Measurements from ENCODE around the gene MAPRE3. TPM values are rescaled to one million over a fixed set of nuclear protein-coding genes. Genes with fewer than 3 reads are reported as not detected.

MAPRE3 gene
- total RNA-seq, 1 experiment from 2014 or later = 4.6 TPM

DNA sequence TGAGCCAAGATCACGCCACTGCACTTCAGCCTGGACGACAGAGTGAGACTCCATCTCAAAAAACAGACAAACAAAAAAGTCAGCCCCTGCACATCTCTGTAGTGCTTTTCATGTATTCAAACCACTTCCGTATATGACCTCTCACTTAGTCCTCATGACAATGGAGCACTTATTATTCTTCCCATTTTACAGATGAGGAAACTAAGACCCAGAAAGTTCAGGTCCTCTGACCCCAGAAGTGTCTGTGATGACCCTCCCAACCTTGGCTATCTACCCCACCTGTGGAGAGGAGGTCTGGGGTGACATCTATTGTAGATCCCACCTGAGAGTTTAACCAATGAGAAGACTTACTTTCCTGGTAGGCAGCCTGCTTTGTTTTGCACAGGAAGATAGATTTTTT, 21.6 kb upstream of the MAPRE3 start:
- no peak for DNase-seq (ENCODE audit: low read depth)

DNA sequence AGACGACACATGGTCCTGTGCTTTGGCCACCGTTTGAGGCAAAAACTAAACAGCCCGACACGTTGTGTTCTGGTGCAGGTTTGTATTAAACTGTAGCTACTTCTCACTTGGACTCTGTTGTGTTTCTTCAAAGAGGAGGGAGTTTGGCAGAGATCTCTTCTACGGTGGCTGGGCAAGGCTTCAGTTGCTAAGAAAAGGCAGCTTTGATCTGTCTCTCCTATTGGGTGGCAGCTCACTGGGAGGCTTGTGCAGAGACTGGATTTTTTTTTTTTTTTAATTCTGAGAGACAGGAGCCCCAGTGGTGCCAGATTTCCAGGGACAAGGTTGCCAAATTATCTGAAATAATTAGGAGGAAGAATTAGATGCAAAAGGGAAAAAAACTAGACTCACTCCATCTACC, 20.2 kb upstream of the MAPRE3 start:
- no peak for DNase-seq (ENCODE audit: low read depth)

DNA sequence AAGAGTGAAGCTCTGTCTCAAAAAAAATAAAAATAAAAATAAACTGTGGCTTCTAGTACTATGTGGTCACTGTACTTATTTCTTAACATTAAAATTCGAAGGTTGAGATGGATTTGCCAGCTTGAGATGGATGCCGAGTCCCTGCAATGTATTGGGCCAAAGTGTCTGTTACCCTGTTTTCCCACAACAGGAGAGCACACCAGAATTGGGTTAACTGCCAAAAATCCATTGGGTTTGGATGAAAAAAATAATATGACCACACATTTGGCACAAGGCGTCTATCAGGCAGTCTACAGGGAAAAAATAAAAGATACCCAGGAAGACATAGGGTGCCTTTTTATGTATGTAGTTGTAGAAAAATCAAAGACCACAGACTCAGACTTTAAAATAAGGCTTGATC, 19.2 kb upstream of the MAPRE3 start:
- no peak for DNase-seq (ENCODE audit: low read depth)

DNA sequence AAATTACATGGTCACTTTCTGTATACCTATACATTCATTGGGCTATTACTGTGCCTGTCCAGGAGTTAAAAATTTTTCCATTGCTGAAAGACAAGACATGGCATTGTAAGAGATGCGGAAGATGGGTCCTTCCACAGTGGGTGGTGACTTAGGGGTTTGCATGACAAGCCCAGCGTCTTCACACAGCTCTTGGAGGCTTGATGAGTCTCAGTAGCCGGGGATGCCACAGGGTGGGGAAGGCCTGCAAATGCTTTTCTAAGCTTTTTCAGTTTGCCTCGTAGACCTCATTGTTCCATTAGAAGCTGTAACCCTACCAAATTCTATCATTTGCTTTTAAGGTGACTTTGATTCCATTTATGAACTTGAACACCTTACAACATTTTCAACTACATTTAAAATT, 18.1 kb upstream of the MAPRE3 start:
- no peak for DNase-seq (ENCODE audit: low read depth)

DNA sequence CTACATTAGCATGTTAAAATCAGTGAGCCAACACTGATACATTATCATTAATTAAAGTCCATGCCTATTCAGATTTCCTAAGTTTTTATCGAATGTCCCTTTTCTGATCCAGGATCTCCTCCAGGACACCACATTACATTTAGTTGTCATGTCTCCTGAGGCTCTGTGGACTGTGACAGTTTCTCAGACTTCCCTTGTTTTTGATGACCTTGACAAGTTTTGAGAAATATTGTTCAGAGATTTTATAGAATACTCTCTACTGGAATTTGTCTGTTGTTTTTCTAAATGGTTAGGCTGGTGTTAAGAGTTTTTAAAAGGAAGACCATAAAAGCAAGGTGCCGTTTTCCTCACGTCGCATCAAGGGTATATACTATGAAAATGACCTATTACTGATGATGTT, 16.3 kb upstream of the MAPRE3 start:
- no peak for DNase-seq (ENCODE audit: low read depth)

DNA sequence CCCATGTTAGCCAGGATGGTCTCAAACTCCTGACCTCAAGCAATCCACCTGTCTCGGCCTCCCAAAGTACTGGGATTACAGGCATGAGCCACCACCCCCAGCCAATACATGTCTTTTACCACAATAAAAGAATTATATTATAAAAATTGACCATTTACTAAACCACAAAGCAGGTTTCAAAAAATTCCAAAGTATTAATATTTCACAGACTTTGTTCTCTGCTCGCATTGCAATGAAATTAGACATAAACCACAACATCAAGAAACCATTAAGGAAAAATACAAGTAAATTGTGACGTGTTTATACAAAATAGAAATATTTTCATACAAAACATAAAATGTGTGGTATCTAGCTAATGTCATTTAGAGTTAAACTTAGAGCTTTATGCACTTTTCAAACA, 13.4 kb upstream of the MAPRE3 start:
- no peak for DNase-seq (ENCODE audit: low read depth)

DNA sequence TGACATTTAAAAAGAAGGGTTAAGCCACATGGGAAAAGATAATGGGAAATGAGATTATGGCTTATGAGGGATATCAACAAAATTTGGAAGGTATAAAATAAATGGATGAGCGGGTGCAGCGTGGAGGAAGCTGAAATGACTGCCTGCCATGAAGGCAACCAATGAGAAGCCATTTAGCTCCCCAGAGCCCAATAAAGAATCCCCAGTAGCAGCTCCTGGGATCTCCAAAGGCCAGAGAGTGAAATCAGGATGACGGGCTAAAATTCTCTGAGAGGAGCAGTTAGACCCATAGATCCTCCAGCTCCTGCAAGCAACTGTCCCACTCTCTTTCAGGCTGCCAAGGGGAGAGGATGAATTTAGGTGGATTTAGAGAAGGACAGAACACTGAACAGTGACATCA, 12.9 kb upstream of the MAPRE3 start:
- no peak for DNase-seq (ENCODE audit: low read depth)

DNA sequence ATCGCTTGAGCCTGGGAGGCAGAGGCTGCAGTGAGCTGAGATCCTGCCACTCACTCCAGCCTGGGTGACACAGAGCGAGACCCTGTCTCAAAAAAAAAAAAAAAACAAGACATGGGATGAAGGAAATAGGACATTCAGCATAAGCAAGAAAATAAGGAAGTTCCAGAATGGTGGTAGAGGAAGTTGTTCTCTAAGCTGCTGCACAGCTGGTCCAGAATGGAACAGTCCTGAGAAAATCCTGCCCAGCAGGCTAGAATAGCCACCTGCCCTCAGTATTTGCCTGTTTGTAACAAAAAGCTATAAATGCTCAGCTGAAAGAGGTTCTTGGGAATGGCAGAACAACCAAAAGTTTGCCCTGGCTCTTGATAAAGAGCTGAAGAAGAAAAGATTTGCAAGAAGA, 11.1 kb upstream of the MAPRE3 start:
- DNase-seq (ENCODE audit: low read depth) = no peak

DNA sequence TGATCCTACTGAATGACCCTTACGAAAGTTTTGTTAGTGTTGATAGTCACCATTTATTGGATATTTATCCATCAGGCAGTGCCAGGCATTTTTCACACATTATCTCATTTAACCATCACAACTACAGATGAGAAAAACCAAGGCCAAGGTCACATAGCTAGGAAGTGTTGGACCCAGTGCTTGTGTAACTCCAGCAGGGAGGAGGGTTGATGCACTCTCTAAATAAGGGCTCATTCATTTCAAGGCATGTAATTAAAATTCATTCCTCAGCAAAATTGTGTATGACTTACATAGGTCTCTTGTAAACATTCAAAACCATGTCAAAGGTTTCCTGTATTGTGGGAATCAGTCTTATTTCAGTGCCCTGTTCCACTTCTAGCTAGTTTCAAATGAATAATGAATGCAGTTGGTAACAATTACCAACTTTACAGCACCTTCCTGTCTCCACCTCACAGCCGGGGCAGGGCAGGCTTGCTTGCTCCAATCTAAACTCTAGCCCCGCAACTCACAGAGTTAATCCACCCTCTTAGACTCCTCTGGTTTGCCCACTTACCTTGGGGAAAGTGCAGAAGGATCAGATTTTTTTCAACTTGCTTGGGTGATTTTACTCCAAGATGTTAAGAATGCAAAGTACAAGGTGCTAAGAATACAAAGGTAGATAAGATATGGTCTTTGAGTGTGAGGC, 5.8 kb upstream of the MAPRE3 start:
- DNase-seq (ENCODE audit: low read depth) = no peak

DNA sequence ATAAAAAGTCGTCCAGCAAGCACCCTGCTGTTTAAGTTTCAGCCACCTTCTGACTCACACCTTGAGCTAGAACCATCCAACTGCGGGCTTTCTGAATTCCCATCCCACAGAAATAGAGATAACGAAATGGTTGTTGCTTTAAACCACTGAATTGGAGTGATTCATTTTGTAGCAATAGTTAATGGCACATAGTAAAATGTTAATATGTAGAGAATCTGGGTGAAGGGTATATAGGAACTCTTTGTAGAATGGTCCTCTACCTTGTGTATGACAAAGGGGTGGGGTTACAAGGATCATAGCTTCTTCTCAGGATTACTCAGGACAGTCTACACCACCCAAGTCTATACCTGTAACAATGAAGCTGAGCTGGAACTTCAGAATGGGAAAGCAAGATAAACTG, 2.4 kb upstream of the MAPRE3 start:
- DNase-seq (ENCODE audit: low read depth) = peak; percentile 89

DNA sequence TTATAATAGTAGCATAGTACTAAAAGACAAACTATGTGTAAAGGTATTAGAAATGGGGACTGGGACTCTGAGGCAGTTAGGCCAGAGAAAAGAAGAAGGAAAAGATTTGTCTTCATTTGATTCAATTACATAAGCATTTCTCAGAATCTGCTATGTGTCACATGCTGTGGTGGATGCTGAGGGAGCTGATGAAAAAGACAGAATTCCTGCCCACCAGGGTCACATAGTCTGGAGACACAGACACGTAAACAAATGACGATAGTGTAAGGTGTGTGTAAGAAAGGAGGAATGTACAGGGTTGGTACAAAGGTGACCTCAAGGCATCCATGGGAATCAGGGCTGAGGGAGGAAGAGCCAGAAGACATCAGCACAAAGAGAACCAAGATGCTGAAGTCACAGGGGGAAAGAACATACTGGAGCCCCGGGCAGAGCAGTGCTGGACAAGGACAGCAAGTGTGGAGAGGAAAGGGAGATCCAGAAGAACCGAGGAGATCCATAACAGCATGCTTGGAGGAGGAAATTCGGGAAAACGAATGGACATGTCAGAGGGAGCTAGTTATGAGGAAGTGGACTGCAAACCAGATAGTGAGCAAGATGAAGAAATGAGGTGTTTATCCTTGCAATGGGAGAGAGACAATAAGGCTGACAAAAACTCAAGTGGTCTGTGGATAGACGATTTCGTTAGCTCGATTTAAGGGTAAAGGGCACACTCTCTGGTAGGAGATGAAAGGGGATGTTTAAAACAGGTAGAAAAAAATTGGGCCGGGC, 1.2 kb upstream of the MAPRE3 start:
- peak; percentile 58 for DNase-seq (ENCODE audit: low read depth)

DNA sequence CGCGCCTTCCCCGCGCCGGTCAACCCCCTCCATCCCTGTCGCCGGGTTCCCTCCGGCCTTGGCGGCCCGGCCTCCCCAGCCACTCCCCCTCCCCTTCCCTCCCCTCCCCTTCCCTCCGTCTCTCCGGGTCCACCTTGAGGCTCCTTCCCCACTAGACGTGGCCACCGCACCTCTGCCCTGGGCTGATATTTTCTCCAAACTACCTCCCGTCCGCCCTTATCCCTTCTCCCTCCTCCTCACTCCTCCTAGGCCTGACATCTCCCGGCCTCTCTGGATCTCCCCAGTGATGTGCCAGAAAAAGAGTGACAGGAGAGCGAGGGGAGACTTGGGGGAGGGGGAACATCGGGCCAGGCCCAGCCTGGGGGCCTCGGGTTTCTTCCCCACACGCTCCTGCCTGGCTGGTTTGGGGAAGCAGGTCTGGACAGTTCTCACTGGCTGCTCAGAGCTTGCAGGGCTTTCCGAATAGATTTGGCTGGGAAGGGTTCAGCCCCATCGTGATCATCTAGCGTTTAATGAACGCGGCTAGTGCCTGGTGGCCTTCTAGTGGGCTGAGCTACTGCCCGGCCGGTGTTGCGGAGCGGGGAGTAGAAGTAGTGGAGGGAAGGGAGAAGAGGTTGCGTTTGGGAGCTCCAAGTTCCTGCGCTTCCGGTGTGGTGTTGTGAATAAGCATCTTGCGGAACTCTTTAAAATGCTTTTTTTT, 641 bp downstream of the MAPRE3 start:
- DNase-seq (ENCODE audit: low read depth) = peak; percentile 39

DNA sequence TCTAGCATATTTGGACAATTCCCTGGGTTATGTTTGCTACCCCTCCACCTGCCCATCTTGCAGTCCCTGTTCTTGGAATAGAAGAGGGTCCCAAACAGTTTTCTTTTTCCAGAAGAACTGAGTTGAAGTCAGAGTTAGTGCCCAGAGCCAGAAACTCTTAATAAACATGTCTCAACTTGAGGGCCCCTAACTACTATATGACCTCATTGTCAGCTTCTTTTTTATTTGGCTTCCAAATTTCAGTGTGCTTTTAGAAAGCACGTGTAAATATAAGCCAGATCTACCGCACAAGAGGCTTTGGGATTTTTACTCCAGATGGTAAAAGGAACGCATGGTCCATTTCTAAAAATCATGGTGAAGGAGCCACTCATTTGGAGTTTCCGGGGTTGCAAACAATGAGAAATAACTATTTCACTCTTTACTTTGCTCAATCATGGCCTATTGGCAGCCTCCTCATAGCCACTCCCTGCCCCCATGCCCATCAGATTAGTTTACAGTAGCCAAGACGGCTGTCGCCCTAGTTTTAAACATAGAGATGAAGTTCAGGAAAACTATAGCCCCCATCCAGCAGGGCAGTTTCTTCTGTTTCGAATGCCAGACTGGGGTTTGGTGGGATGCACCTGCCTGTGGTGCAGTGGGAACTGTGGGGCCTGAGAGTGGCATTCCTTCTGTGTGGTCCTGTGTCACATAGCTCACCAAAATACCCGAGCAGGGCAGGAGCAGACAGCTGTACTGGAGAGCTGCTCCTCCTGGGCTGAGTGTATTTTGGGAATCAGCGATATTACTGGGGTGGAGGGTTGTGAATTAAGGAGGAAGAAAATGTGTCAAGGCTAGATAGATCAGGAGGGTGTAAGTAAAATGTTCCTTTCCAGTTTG, 1.7 kb downstream of the MAPRE3 start:
- no peak for DNase-seq (ENCODE audit: low read depth)

DNA sequence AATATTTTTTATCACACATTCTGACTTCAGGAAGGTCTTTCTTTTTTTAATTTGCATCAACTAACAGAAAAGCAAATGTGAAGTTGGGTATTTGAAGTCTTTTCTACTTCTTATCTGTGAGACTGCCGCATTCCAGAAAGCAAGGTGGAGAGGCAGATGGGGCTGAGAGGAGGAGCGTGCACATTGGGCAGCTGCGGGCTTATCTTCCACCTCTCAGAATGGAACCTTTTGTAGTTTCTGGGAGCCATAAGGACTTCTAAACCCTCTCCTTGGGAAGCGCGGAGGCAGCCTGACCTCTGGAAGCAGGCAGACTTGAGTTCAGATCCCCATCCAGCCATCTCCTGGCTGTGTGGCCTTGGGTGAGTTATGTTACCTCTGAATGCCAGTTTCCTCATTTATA, 3.9 kb downstream of the MAPRE3 start:
- no peak for DNase-seq (ENCODE audit: low read depth)

DNA sequence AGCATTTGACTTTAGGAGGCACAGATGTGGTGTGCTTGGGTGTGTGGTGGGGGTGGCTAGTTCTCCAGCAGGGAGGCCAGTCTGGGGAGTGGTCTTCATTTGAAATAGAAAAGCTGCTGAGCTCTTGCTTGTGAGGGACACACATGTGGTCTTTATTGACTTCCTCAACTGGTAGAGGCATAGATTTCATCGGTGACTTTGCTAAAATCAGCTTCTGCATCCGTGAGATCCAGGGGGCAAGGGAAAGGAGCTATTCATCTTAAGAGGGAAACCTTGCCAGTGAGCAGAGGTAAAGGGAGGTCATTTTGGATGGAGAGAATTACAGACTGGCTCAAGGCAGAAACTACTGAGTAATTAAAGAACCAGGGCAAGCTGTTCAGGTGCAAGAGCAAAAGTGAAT, 4.7 kb downstream of the MAPRE3 start:
- no peak for DNase-seq (ENCODE audit: low read depth)

DNA sequence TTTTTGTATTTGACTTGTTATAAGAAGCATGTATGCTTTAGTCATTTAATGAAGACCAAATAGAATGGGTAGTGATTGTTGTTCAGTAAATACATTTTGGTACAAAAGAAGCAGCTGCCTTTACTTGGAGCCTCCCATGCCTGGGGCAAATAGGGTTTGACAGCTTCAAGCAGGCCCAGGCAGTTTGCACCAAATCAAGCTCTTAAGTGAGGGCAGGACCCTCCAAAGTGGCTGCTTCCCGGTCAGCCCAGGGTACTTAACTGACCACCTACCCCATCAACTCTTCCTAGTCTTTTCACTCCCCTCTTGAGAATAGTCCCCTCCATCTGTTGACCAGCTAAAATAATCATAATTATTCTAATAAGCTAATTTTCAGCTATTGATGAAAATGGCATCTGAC, 5.2 kb downstream of the MAPRE3 start:
- no peak for DNase-seq (ENCODE audit: low read depth)

DNA sequence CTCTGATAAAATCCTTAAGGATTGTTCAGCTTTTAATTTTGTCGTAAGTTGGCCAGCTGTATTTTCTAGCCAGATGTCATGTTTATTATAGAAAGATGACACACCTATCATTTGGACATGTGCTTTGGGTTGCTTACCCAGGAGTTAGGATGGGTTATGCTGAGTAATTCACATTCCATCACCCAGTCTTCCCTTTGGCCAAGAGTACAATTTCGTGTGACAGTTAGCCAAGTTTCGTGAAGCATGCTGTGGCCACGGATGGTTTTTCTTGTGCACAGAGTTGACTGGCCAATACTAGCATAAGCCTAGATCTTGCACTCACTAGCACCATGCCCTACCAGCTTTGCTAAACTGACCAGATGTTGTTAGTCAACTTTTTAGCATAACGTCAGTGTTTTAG, 5.8 kb downstream of the MAPRE3 start:
- DNase-seq (ENCODE audit: low read depth) = peak; percentile 45

DNA sequence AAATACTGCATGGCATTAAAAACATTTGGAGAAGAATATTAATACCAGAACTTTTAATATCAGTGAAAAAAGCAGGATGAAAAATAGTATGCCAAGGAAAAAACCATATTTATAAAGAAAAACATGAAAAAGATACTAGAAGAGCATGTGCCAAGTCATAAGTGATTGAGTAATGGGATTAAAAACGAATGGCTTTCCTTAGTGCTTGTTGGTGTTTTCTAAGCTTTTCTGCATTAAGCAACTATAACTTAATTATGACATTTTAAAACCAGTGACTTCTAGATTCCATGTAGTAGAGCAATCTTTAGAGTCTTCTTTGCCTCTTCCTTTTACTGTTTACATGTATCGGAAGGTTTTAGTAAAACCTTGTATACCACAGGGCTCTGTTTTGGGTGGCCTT, 6.6 kb downstream of the MAPRE3 start:
- no peak for DNase-seq (ENCODE audit: low read depth)

DNA sequence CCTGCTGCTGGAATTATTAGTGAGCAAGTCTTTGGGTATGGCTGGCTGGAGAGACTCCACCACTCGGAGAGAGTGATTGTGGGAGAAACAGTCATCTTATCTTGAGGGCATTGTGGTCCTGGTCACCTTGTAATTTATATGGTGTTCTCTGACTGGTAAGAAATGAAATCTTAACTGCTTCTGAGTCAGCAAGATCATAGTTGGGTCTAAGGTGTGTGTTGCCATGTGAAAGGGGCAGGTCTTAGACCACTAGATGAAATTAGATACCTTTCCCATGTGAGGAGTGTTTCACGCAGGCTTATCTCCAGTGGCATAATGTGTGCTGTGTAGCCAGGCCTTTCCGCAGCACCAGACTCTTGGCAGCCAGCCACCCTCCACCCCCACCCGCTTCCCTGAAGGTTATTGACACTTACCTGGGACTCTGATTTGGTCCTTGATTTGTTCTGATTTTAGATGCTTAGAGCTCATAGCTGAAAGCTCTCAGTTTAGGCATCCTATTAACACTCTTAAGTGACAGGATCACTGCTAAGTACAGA, 7.7 kb downstream of the MAPRE3 start:
- DNase-seq (ENCODE audit: low read depth) = peak; percentile 71

DNA sequence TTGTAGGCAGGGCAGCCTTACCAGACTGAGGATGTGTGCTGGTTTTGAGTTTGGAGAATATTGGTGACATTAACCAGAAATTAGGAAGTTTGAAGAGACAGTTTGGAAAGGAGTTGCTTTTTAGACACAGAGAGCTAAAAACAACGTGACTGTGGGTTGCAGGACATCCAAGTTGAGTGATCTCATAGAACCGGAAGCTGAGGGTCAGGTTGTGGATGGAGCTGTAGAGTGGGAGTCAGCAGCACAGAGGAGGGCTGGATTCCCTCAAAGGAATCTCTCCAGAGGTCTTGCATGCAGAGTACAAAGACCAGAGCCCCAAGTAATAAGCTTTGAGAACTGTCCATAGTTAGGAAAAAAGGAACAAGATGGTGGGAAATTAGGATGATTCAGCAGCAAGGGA, 9.3 kb downstream of the MAPRE3 start:
- DNase-seq (ENCODE audit: low read depth) = peak; percentile 62

DNA sequence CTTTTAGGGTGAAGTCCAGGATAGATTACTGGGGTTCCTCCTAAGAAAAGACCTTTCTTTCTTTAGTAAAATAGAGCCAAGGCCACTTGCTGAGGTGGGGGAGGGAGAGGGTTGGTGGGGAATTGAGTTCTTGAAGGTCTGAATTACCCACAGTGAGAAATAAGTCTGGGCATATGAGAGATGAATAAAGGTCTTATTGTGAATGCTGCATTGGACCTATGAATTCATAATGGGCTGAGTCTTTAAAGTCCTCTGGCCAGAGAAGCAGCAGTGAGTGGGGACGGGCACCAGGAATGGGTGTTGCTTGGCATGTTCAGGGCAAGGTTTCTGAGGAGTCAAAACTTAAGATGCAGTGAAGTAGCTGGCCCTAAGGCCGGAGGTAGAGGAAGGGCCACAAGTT, 10.5 kb downstream of the MAPRE3 start:
- no peak for DNase-seq (ENCODE audit: low read depth)
